Subcutaneous adipose tissue (tissue), 4 donors: Measurements from ENCODE around the gene DMTF1. TPM values are rescaled to one million over a fixed set of nuclear protein-coding genes. Genes with fewer than 3 reads are reported as not detected.

Experiments
- total RNA-seq, 4 donors: library from RNA; depleted of rRNA; stranded (reverse); fragments of >200 nt; gene quantifications; one replicate each; pipeline ENCODE4 v1.1.0, GENCODE V29; 2016
- TF ChIP-seq, protein P1 (sequence below): fragments of 450-650 bp; IDR thresholded peaks from one replicate; pipeline ENCODE4 v1.5.1; 2016; ENCODE audit warnings: low read depth, mild to moderate bottlenecking, control low read depth, antibody characterized with exemption, moderate library complexity

Gene DMTF1
- total RNA-seq, 4 donors from 2014 or later, result 85.3 to 119 (median 99.6) TPM

GRCh38 chr7:87159538-87159937 is 7.3 kb downstream of the DMTF1 start:
- TF ChIP-seq, protein P1, sequence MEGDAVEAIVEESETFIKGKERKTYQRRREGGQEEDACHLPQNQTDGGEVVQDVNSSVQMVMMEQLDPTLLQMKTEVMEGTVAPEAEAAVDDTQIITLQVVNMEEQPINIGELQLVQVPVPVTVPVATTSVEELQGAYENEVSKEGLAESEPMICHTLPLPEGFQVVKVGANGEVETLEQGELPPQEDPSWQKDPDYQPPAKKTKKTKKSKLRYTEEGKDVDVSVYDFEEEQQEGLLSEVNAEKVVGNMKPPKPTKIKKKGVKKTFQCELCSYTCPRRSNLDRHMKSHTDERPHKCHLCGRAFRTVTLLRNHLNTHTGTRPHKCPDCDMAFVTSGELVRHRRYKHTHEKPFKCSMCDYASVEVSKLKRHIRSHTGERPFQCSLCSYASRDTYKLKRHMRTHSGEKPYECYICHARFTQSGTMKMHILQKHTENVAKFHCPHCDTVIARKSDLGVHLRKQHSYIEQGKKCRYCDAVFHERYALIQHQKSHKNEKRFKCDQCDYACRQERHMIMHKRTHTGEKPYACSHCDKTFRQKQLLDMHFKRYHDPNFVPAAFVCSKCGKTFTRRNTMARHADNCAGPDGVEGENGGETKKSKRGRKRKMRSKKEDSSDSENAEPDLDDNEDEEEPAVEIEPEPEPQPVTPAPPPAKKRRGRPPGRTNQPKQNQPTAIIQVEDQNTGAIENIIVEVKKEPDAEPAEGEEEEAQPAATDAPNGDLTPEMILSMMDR, result no peak

- TF ChIP-seq, protein P1, result no peak
Measured at GRCh38 chr7:87164433-87164832, 12.2 kb downstream of the DMTF1 start.

- TF ChIP-seq, protein P1, result no peak
Measured at GRCh38 chr7:87170828-87171227, 18.6 kb downstream of the DMTF1 start.

DNA sequence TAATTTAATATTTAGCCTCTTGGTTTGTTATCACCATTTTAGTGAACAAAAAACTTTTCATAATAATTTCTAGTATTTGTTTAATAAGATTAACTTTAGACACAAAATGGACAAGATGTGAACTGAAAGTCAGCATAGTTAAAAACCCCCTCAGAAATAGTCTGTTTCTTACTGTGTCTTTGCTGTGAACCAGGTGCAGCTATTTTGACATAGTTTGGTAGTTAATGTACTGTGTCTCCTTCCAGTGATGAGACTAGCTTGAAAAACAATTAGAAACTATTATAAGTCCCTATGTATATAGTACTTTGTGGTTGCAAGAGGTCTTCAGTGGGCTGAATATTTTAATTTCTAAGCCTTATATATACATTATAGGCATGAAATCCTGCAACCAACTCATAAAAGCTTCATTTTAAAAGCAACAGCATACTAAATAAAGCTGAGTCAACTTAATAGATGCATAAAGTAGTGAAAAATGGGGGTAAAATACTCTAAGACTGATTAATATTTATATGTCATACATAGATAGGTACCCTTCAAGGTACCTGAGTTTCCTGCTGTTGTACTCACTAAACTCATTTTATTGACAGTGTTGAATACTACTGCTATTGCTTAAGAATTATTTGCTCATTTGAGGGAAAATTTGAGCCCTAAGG is 19.2 kb downstream of the DMTF1 start:
- TF ChIP-seq, protein P1, result no peak

GRCh38 chr7:87173471-87173870 is 21.2 kb downstream of the DMTF1 start:
- TF ChIP-seq, protein P1, result no peak

DNA sequence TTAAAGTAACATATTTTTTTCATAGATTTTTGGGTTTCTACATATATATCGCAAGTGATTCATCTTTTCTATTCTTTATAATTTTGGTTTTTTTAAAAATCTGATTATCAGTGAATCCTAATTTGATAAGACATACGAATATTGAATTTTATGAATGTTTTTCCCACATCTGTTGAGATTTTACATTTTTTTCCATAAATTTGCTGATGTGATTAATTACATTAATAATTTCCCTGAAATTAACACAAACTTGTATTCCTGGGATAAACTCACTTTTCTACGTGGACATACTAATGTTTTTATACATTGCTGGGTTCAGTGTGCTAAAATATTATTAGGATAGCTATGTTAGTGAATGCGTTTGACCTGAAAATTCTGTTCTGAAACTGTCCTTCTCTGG is 26.1 kb downstream of the DMTF1 start:
- TF ChIP-seq, protein P1, result no peak

DNA sequence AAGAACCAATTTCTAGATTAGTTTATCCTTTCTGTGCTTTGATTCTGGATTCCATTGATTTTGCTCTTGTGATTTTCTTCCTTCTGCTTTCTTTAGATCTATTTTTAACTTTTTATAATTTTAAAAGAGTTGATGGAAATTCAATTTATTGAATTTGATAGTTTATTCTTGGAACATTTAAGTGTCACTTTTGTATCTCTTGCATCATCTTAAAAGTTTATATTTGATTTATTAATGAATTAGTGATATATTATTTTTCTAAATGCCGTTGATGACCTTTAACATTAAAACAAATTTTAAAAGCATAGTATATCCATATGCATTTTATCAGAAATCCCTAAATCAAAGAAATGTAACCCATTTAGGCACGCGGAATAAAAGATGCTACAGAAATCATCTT is 26.9 kb downstream of the DMTF1 start:
- TF ChIP-seq, protein P1, result no peak
